NCI-H1048 (cell line): ENCODE measurements around the gene KRABD2.
"Not testable (repeated sequence)": the region's sequence is repeated elsewhere in the genome, so short reads cannot be mapped to it uniquely, and the experiment has no call there.

Experiments used
- DNase-seq: peaks from one replicate; lab custom pipeline; 2025; lab: John Stamatoyannopoulos, UW

The KRABD2 gene

DNA sequence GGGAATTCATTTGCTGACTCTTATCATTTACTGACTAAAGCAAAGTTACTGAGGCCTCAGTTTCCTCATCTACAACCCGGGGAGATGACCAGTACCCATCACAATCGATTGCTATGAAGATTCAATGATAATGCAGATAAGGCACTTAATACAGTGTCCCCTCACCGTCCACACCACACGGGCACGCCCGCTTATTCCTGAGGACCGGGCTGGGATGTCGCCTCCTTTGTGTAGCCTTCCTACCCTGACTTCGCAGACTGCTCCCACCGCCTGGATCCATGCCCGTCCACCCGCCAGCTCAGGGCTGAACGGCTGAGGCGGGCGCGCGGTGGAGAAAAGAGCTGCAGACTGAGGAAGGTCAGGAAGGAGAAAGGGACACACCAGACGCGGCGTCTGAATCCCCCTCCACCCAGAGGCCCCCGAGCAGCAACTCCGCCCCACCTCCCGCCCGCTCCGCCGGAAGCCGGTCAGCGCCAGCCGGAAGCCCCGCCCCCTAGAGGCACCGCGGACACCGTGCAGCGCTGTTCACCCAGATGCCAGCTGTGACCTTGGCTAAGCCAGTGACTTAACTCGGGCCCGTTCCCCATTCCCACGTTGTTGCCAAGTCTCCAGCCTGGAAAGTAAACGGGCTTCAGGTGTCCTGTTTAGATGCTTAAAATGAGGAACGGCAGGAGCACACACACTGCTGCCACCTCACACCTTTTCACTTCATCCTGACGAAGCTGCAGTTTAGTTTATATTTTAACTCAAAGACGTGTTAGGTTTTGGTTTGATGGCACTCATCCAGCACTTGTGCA, at the start of gene KRABD2:
KRABD2 (minus strand) TSS at position 434 of the 797 bp plus-strand sequence.
- DNase-seq = peak; percentile 76

DNA sequence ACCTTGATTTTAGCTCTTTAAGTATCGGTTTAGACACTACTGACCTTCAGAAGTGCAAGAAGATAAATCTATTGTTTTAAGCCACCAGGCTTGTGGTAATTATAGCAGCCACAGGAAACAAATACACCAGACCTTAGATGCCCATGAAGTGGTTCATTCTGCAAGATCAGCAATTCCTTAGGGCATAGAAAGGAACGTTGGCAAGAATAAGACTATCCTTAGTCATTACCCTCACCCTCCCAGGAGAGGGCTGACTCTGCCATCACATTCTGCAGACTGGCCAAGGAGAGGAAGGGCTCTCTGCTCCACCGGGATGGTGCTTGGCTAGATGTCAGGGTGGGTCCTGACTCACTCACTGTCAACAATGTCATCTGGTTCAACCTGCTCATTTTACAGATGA, 45.1 kb upstream of the KRABD2 start:
- no peak for DNase-seq

DNA sequence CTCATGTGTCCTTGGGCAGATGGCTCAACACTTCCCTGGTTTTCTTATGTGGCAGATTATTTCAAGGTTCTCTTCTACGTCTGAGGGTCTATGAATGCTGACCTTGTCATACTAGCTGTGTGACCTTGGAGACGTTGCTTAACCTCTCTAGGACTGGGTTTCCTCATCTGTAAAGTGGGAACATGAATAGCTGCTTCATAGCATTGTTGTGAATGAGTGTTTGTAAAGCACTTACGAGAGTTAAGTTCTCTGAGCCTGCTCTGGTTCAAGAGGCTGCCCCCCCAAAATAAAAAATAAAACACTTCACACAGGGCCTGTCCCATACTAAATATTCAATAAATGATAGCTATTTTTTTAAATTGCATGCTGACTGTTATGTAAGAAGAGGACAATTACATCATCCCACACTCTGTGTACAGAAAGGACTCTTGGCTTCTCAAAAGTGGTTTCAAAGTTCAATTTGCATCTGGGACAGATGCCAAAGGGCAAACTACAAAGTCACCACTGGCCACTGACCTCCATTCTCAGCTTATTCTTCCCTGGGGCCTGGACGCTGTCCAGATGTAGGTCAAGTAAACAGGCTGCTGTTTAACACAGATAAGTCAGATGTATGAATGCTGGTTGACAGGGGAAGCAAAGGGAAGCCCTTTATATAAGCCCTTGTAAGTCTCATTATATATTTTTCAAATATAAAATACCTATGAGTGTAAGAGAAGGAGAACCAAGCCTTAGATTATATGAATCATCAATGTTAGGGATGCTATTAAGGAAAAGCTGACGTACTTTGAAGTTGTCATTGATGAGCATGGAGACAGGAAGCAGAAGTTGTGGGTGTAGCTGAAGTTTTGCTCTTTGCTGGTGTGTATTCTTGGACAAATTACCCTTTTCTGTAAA, 43.8 kb upstream of the KRABD2 start:
- no peak for DNase-seq

DNA sequence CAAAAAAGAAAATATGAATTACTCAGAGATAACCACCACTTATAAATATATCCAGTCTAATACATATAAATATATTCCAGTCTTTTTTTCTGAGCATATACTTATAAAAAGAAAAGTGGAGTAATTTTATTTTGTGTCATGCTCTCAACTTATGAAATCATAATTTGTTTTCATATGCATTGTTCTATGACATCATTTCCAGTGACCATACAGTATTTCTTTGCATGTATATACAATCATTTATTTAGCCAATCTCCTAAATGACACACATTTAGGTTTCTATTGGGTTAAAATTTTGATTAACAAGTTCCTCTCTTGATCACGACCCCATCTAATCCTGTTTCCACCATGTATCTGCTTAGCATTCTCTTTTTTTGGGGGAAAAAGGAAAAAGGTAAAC, 42.8 kb upstream of the KRABD2 start:
- no peak for DNase-seq

DNA sequence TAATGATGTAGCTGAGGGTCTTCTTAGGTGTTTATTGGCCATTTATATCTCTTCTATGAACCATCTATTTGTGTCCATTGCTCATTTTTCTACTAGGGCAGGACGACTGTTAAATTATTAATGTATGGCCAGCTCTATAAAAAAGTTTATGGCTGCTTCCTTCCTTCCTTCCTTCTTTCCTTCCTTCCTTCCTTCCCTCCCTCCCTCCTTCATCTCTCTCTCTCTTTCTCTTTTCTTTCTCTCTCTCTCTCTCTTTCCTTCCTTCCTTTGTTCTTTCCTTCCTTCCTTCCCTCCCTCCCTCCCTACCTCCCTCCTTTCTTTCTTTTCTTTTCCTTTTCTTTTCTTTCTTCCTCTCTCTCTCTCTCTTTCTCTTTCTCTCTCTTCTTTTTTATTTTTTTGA, 42.0 kb upstream of the KRABD2 start:
- no peak for DNase-seq

DNA sequence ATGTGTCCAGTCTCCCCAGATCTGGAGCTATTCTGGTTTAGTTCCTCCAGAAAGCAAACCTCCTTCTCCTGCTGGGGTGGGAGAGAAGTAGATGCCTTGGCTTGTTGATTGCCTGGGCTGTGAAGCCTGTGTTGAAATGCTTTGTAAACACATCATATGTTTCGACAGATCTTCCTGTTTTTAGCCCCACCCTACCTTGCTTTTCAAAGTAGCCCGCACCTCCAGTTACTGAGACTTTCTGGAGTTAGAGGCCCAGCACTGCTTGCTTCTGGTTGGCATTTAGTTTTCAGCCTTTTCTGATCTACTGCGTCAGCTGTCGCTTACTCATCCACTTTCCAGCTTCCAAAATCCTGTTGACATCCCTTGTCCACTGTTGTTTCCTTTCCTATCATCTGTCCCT, 41.3 kb upstream of the KRABD2 start:
- DNase-seq = no peak

DNA sequence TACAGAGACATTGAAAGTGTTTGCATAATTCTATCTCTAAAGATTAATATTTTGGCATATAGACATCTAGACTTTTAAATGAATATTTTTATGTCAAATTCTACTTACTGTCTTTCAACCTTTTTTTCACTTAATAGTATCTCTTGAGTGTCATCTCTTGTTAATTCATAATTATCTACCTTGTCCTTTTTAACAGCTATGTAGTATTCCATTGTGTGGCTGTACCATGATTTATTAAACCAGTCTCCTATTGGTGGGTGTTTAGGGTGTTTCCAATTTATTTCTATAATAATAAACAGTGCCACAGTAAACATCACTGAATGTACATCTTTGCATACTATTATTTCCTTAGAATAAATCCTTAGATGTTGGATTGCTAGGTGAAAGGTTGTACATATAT, 37.4 kb upstream of the KRABD2 start:
- DNase-seq = no peak

DNA sequence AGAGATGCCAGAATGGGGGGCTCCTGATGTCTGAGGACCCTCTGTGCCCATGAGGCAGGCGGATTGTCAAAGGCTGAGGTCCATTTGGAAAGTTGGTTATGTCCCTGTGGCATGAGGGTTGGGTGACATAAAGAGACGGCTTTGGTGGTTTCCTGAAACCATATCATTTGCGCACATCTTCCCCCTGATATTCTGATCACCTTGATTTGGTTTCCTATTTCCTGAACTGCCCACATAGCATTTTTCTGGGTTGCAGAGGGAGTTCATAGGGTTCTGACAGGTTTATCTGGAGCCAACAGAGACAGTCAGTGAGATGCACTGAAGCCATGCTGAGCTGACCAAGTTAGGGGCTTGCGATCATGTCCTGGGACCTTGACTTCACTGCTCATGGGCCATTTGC, 36.8 kb upstream of the KRABD2 start:
- no peak for DNase-seq

DNA sequence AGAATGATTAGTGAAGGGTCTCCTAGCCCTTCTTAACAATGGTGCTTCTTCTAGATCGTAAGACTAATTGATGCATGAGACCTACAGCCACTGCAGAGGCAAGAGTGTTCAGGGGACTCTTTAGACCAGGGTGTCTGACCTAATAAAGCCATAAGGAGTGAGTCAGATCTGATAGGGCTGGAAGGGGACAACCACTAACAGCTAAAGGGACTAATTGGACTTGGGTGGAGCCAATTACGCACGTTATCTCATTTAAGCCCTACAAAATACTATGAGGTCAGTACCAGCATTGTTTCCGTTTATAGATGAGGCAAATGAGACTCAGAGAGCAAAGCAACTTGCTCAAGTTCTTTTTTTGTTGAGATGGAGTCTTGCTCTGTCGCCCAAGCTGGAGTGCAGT, 35.6 kb upstream of the KRABD2 start:
- no peak for DNase-seq

DNA sequence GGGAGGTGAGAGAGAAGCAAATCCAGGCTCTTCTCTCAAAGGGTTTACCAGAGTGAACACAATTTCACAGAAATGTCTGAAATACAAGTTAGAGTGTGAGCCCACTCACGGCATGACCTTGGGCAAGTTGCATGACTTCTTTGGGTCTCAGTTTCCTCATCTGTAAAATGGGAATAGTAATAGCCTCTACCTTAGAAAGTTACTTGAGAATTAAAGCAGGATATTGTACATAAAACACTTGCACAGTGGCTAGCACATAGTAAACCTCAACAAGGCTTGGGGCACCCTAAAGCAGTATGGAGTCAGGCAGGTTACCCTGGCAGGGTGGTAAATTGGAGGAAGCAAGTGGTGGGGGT, 34.4 kb upstream of the KRABD2 start:
- no peak for DNase-seq

DNA sequence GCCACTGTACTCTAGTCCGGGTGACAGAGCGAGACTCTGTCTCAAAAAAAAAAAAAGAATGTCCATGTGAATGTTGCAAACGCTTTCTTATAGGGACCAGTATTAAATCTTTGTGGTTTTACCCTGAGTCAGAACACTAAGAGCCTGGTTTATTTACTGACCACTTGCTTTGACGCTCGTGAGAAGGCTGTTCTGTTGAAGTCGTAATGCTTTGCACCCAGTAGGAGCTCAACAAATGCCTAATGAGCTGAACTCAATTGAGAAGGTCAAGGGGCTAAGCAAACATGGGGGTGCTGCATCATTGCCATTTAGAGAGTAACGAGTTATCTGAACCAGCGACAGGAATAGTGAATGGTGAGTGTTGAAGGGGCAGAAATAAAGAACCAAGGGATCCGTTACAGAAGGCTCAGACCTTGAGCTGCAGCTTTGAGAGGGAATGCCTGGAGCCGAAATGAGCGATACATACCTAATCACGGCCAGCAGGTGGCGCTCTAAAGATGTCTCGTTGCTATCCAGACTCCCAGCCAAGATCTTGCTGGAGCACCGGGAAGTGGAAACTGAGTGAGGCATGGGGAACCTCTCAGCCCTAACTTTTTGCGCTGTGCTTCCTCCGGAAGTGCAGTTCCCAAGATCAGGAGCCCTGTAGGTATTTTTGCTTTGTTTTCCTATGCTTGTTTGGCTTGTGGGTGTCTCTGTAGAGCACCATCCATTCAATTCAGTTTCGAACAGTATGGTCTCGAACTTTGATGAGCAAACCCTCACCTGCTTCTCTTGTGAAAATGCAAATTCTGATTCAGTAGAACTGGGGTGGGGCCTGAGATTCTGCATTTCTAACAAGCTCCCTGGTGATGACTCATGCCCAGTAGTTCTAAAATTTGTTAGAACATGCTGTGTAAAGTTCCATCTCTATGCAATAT, 33.7 kb upstream of the KRABD2 start:
- peak; percentile 70 for DNase-seq

DNA sequence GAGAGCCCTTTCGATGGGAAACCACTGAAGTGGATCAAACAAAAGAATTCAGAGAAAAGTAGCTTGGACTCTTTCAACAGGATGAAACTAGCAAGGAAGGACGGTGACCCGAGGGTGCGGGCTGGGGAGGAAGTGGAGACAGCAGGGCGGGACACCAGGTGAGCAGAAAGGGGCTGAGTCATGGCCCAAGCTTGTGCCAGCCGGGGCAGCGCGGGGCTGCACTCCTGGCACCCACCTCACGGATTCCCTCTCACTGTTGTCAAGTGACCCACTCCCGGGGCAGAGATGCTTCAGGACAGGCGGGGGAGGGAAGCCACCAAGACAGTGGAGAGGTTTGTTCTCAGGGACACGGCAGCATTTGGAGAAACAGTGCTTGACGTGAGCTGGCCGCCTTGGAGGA, 31.9 kb upstream of the KRABD2 start:
- DNase-seq = no peak

DNA sequence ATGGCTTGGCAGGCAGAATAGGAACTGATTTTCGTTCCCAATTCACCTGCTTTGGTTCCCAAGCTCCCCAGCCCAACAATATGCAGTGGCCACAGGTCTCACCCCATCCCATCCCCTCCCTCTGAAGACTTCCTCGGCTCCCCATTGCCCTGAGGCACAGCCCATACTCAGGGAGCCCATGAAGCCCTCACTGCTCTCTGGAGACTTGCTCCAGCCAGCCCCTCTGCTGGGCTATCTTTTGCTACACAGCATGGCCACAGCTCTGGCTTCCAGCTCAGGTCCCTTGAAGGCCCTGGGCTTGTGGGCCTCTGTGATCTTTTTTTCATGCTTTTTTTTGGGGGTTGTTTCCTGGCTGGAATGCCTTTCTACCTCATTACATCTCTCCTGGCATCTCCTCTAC, 29.7 kb upstream of the KRABD2 start:
- DNase-seq = no peak

DNA sequence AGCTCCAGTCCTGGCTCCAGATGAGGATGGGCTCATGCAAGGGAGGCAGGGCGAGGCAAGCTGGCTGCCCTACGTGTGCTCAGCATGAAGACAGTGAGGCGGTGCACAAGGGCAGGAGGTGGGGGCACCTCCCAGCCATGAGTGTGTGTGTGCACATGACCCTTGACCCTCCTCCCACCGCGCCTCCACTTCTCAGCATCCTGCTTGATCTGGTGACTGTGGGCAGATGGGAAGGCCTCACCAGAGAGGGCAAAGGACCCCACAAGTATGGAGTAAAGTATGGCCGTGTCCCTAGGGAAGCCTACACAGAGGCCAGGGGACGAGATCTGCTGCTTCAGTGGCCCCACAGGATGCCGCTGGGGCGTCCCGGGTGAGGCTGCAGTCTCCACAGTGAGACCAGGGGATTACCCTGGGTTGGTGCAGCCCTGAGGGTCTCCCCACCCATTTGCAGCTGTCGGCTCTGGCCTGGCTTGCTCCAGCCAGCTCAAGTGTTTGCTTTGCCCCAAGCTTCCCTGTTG, 29.1 kb upstream of the KRABD2 start:
- DNase-seq = no peak

DNA sequence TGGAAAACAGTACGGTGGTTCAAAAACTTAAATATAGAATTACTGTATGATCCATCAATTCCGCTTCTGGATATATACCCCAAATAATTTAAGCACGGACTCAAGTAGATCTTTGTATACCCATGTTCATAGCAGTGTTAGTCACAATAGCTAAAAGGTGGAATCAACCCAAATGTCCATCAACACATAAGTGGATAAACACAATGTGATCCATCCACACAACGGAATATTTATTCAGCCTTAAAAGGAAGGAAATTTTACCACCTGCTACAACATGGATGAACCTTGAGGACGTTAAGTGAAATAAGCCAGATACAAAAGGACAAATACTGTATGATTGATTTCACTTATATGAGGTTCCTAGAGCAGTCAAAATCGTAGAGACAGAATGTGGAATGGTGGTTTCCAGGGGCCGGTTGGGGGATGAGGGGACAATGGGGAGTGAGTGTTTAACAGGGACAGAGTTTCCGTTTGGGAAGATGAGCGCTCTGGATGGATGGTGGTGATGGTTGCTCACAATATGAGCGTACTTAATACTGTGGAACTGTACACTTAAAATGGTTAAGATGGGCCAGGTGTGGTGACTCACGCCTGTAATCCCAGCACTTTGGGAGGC, 26.5 kb upstream of the KRABD2 start:
- no peak for DNase-seq

DNA sequence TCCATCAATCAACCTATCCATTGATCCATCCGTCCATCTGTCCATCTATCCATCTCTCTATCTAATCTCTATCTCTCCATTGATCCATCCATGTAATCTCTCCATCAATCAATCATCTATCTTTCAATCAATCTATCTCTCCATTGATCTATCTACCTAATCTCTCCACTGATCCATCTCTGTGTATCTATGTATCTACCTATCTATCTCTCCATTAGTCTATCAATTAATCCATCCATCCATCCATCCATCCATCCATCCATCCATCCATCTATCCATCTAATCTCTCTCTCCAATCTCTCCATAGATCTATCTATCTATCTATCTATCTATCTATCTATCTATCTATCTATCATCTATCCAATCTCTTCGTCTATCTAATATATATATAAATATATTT, 24.6 kb upstream of the KRABD2 start:
- no peak for DNase-seq

DNA sequence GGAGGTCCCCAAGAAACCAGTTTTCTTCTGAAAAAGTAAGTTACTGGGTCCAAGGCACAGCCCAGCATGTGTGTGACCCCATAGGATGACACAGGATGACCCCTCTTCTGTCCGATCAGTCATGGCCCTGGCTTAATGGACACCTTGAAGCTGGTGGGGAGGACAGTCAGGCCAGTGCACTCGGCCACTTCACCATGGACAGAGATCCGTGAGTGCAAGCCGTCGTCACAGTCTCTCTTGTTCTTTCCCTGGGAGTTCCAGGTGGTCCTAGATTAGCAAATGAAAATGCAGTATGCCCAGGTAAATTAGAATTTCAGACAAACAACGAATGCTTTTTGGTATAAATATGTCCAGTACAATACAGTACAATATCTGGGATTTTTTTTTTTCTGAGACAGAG, 22.5 kb upstream of the KRABD2 start:
- no peak for DNase-seq

DNA sequence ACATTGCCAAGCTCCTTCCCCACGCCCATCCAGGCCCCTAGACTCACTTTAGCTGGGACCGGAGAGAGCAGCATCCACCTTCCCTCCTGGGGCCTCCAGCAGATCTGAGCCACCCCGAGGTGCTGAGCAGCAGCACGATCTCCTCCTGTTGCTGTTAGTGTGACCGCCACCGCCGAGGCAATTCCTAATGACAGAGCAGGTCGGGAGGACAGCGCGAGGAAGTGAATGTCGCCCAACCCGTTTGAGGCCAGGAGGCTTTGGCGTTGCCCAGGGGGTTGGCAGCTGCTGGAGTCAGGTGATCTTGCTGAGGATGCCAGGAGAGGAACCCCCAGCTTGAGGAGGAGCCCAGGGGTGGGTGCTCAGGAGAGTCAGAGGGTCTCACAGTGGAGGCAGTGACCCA, 21.1 kb upstream of the KRABD2 start, which contains the start of gene RNF222:
RNF222 (minus strand) TSS at position 192 of the 400 bp plus-strand sequence. CDS start 4,366 bp downstream, outside the sequence.
- DNase-seq = no peak

DNA sequence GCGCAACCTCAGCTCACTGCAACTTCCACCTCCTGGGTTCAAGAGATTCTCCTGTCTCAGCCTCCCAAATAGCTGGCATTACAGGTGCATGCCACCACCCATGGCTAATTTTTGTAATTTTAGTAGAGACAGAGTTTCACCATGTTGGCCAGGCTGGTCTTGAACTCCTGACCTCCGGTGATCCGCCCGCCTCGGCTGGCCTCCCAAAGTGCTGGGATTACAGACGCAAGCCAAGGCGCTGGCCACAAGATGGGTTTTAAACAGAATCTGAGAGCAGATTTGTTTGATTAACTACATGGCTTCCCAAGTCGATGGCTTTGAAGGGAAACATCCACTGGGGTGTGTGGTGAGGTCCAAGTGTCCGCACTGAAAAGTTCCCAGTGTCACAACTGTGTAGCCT, 18.0 kb upstream of the KRABD2 start:
- DNase-seq = not testable (repeated sequence)

DNA sequence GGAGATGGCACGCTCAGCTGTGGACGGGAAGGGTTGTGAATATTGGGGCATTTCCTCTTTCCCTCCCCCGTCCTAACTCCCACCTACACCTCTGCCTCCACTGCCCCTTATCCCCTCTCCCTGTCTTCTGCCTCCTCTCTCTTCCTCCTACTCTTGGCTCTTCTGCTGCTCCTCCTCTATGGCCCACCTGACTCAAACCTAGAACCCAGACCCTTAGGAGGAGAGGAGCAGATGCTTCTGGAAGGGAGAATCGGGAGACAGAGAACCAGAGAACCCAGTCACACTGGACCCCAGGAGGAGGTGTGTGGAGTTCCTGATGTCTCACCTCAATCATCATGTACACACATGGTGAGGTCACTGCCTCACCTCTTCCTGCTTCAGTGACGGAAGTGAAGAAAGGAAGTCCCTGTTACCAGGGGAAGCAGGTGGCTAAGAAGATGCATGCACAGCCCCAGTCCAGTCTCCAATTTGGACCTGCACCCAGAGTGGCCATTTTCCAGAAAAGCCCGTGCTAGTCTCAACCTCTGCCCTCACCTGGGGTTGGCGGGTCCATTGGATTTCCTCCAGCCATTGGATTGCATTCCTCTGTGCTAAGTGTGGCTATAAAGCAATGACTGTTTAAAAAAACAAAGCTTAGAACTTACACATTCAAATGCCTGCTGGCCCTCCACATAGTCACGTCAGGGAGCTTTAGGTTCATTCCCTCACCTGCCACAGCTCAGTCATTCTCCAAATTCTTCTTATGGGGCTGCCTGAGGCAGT, 17.1 kb upstream of the KRABD2 start:
- DNase-seq = no peak
